Effector CD8-positive, alpha-beta T cell (primary cell): Measurements from ENCODE around the gene ASB8.

Experiments
- DNase-seq: peaks from one replicate; lab custom pipeline; 2025; lab: John Stamatoyannopoulos, UW

The ASB8 gene

GRCh38 chr12:48105867-48106680 is 51.2 kb downstream of the ASB8 start, which contains the start of gene SENP1:
Gene SENP1 (minus strand): TSS chr12:48106079. CDS start chr12:48101472, 4,607 bp downstream.
- DNase-seq, result peak; percentile 75

GRCh38 chr12:48105321-48105866 is 51.9 kb downstream of the ASB8 start:
- DNase-seq, result peak; percentile 52

GRCh38 chr12:48104531-48104930 is 52.8 kb downstream of the ASB8 start:
- no peak for DNase-seq
